Kidney (tissue), 14 donors: ENCODE measurements around the gene RAVER2. TPM values are rescaled to one million over a fixed set of nuclear protein-coding genes. Genes with fewer than 3 reads are reported as not detected.
A peak's percentile ranks its signal among the peaks of the same experiment; 100 is the strongest.

ENCODE experiments used
- DNase-seq, 5 donors: peaks; one replicate each; pipeline ENCODE4 v3.0.0-alpha.2; 2013 to 2020
- FAIRE-seq: peaks from 2 replicates; lab custom pipeline; 2012; peaks lifted over from hg19 to GRCh38; lab: Jason Lieb, UNC
- H3K27ac ChIP-seq, 2 donors: one replicate each; pipeline ENCODE4 v1.7.0; 2013; ENCODE audit warnings: low read depth in 2 of 2, low read length in 2 of 2, inconsistent platforms in 1 of 2
- H3K27me3 ChIP-seq: one replicate; pipeline ENCODE4 v1.7.1; 2013; ENCODE audit warnings: low read length, inconsistent platforms; ENCODE audit not compliant: control insufficient read depth, insufficient read depth
- H3K36me3 ChIP-seq, 3 donors: one replicate each; pipeline versions ENCODE4 v1.7.0 to v1.7.1; 2013; ENCODE audit warnings: low read length in 3 of 3, control low read depth in 1 of 3, inconsistent platforms in 1 of 3; ENCODE audit not compliant: insufficient read depth in 3 of 3, control insufficient read depth in 2 of 3
- H3K4me1 ChIP-seq, 3 donors: one replicate each; pipeline versions ENCODE4 v1.7.0 to v1.7.1; 2013; ENCODE audit warnings: low read length in 3 of 3, inconsistent platforms in 1 of 3, low read depth in 1 of 3; ENCODE audit not compliant: control insufficient read depth in 2 of 3, insufficient read depth in 2 of 3
- H3K4me3 ChIP-seq, 3 donors: one replicate each; pipeline versions ENCODE4 v1.7.0 to v1.8.1; 2013; ENCODE audit warnings: low read length in 3 of 3, control low read depth in 1 of 3, inconsistent platforms in 1 of 3
- H3K9ac ChIP-seq, 3 donors: one replicate each; pipeline versions ENCODE4 v1.7.0 to v1.7.1; 2013; ENCODE audit warnings: low read length in 3 of 3, control low read depth in 1 of 3, inconsistent platforms in 1 of 3
- H3K9me3 ChIP-seq, 3 donors: one replicate each; pipeline versions ENCODE4 v1.7.0 to v1.7.1; 2013; ENCODE audit warnings: low read length in 3 of 3, control low read depth in 1 of 3, inconsistent platforms in 1 of 3; ENCODE audit not compliant: control insufficient read depth in 2 of 3, insufficient read depth in 1 of 3
- intact Hi-C: fragments of 100-400 bp; cut with DNase I; formaldehyde crosslinking; loops from one replicate; pipeline ENCODE4 v1.11.1; 2022
- polyA plus RNA-seq: library from polyadenylated mRNA; stranded (reverse); fragments of 350-450 nt; fragmentation: Illumina TruSeq; extraction: RNeasy Lipid Tissue Mini Kit (QIAGEN cat#74804); gene quantifications from one replicate; pipeline ENCODE4 v1.2.3, GENCODE V29; 2014; ENCODE audit warnings: low read depth, low replicate concordance; ENCODE audit not compliant: insufficient read depth
- total RNA-seq: library from RNA; stranded (reverse); fragmentation: NEBNext Ultra II Directional; extraction: Animal tissue kit (Norgen Biotek cat#: 25700); gene quantifications from one replicate; pipeline ENCODE4 v1.2.1, GENCODE V29; 2021
- TF ChIP-seq, protein P1 (sequence below): IDR thresholded peaks from 3 replicates; pipeline ENCODE4 v1.5.1; 2012; ENCODE audit warnings: mild to moderate bottlenecking, moderate library complexity, borderline replicate concordance; ENCODE audit not compliant: insufficient read depth; ENCODE audit errors: extremely low read depth
- donor health status: control.
- donor health status: control.
- donor health status: control.
- donor health status: control.
- donor health status: control.
- donor health status: DM: yes; HTN: yes; CAD: no.
- donor health status: Normal renal cell carcinoma (clear cell type).

The RAVER2 gene
- total and polyA plus RNA-seq, 2 donors from 2014 or later = 7.7 to 9.4 TPM

DNA sequence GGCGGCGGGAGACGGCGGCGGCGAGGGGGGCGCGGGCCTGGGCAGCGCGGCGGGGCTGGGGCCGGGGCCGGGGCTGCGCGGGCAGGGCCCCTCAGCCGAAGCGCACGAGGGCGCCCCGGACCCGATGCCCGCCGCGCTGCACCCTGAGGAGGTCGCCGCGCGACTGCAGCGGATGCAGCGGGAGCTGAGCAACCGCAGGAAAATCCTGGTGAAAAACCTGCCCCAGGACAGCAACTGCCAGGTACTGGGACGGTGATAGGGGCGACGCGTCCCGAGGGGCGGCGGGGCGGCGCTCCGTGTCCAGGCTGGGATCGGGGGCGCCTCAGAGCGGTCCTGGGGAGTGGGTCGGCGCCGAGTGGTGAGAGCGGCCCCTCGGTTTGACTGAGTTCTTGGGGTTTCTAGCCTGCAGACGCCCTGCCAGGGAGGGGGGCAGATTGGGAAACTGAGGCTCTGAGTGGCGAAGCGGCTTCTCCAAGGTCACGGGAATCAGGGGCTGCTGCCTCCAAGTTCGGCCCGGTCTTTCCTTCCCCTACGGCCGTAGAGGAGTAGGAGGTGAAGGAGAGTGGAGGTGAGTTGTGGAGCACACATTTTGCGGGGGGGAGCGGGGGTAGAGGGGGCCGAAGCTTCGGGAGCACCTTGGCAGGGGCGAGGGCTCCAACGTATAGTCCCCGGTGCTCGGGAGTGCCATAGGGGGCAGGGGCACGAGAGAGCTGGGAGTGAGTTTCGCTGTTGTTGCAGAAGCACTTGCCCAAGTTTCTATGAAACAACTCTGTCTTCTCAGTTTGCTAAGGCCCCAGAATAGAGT is 508 bp downstream of the RAVER2 start:
- peaks cover 0 to 9% (median 0%) of the 10 kb centered on the region in 3 donors for H3K4me1 ChIP-seq
- no peaks in the 10 kb centered on the region for H3K9me3 ChIP-seq
- intact Hi-C loops = no loop called here
- peak; percentile 57 to 78 (median 74) for DNase-seq
- H3K9ac ChIP-seq = peak overlapping the region; percentile 38 to 96 (median 86)
- no peak for FAIRE-seq
- TF ChIP-seq, protein P1, sequence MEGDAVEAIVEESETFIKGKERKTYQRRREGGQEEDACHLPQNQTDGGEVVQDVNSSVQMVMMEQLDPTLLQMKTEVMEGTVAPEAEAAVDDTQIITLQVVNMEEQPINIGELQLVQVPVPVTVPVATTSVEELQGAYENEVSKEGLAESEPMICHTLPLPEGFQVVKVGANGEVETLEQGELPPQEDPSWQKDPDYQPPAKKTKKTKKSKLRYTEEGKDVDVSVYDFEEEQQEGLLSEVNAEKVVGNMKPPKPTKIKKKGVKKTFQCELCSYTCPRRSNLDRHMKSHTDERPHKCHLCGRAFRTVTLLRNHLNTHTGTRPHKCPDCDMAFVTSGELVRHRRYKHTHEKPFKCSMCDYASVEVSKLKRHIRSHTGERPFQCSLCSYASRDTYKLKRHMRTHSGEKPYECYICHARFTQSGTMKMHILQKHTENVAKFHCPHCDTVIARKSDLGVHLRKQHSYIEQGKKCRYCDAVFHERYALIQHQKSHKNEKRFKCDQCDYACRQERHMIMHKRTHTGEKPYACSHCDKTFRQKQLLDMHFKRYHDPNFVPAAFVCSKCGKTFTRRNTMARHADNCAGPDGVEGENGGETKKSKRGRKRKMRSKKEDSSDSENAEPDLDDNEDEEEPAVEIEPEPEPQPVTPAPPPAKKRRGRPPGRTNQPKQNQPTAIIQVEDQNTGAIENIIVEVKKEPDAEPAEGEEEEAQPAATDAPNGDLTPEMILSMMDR = no peak
- no peaks in the 10 kb centered on the region for H3K27me3 ChIP-seq
- no peaks in the 10 kb centered on the region for H3K36me3 ChIP-seq
- peak overlapping the region; percentile 82 to 86 for H3K27ac ChIP-seq
- H3K4me3 ChIP-seq = peak overlapping the region; percentile 60 to 81 (median 80)

DNA sequence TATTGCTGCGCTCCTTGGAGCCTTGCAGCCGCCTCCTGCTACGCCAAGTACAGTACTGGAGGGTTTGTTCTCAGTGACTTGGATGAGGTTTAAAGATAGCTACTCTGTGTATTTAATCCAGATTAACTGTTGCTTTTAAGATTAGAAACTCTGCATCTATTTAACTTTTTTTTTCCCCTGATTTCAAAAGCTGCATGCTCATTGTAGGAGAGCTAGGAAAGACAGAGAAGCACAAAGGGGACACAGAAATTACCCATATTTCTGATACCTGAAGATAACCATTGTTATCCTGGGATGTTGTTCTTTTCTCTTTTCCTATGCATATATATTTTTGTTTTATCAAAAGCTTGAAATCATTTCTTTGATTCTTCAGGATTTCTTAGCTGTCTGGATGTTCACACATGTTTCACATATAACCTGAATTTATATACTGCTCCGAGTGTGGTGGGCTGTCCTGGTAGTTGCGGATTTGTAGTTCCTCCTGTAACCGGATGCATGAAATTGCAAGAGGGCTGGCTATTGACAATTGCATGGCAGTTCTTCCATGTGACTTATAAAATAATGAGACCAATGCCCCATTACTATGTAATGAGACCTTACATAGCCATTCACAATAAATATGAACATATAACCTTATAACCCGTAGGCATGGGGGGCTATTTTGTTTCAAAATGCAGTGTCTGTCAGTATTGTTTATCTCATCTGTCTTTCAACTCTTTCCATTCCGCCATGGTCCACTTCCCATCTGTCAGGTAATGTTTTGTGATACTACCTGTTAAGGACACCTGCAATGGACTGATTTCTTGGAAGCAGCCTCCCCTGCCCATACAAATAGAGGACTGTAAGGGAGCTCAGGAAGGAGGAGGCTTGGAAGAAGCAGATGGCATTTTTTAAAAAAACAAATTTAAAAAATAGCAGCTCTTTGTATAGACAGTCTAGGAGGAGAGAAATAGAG is 1.4 kb downstream of the RAVER2 start:
- peak overlapping the region; percentile 60 to 81 (median 80) for H3K4me3 ChIP-seq
- H3K9ac ChIP-seq = peak overlapping the region in 2 of 3 donors; percentile 38 to 86
- H3K9me3 ChIP-seq = no peaks in the 10 kb centered on the region
- TF ChIP-seq, protein P1 = no peak
- no peaks in the 10 kb centered on the region for H3K27me3 ChIP-seq
- peak in 2 of 5 donors; percentile 44 to 55 for DNase-seq
- H3K27ac ChIP-seq = peak overlapping the region; percentile 82 to 86
- peaks cover 0 to 9% (median 0%) of the 10 kb centered on the region in 3 donors for H3K4me1 ChIP-seq
- FAIRE-seq = no peak
- intact Hi-C loops = no loop called here
- no peaks in the 10 kb centered on the region for H3K36me3 ChIP-seq

DNA sequence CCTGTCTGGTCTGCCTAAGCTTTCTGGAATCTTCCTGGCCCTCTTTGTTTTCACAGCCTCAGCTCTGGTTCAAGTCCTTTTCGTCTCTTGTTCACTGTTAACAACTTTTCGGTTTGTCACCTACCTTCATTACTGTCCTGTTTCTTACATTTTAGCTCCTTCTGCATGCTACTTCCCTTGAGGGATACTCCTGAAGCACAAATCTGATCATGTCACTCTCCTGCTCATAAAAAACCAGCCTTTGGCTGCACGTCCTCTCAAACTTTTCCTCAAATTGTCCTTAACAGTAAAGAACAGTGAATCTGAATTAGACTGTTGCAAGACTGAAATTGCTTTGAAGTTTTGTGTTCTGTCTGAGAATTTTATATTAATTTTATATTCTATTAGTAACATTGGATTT is 3.3 kb downstream of the RAVER2 start:
- peak overlapping the region in 1 of 3 donors; percentile 20 for H3K4me3 ChIP-seq
- no peak for DNase-seq
- H3K9me3 ChIP-seq = no peaks in the 10 kb centered on the region
- TF ChIP-seq, protein P1 = no peak
- no peaks in the 10 kb centered on the region for H3K27me3 ChIP-seq
- no peaks in the 10 kb centered on the region for H3K36me3 ChIP-seq
- peaks cover 0 to 9% (median 0%) of the 10 kb centered on the region in 3 donors for H3K4me1 ChIP-seq
- no peak overlapping the region for H3K9ac ChIP-seq
- FAIRE-seq = no peak
- intact Hi-C loops = no loop called here
- no peak overlapping the region for H3K27ac ChIP-seq
